Cardiac fibroblast (primary cell): ENCODE data around the gene HAND2.

Experiments
- DNase-seq, 2 donors: peaks; one replicate each; pipeline versions ENCODE4 v3.0.0 to v3.0.0-alpha.2; 2010; ENCODE audit warnings: low read depth in 2 of 2
- H3K4me3 ChIP-seq, 2 donors: replicated peaks in 1 of 2; 1 replicate in 1 of 2; 2 replicates in 1 of 2; pipeline ENCODE4 v1.5.1; 2011; ENCODE audit warnings: low read depth in 2 of 2, low read length in 2 of 2, mild to moderate bottlenecking in 2 of 2, moderate library complexity in 1 of 2
- TF ChIP-seq, protein P1 (sequence below): IDR thresholded peaks from one replicate; pipeline ENCODE4 v1.5.1; 2011; ENCODE audit warnings: low read depth, mild to moderate bottlenecking, low read length, inconsistent platforms

HAND2 gene

DNA sequence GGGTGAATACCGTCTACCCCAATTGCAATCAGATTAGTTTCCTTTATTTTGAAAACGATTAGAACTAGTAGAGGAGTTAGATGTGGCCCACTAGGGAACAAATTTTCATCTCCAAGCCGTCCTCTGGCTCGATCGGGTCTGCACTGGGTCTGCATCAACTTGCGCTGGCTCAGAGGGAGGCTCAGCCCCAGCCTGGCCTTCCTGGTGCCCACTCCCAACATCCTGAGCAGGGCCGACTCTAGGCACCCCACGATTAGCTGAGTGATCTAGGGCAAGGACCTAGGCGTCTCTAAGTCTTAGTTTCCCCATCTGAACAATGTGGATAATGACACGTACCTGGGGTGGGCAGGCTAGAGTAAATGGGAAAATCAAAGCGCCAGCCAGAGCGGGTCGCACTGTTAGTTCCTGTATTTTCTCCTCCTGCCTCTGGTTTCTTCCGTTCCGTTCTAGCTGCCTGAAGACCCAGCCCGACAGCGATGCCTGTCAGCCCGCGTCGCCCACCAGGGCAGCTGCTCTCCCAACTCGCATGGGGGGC is 7.7 kb upstream of the HAND2 start:
- TF ChIP-seq, protein P1, sequence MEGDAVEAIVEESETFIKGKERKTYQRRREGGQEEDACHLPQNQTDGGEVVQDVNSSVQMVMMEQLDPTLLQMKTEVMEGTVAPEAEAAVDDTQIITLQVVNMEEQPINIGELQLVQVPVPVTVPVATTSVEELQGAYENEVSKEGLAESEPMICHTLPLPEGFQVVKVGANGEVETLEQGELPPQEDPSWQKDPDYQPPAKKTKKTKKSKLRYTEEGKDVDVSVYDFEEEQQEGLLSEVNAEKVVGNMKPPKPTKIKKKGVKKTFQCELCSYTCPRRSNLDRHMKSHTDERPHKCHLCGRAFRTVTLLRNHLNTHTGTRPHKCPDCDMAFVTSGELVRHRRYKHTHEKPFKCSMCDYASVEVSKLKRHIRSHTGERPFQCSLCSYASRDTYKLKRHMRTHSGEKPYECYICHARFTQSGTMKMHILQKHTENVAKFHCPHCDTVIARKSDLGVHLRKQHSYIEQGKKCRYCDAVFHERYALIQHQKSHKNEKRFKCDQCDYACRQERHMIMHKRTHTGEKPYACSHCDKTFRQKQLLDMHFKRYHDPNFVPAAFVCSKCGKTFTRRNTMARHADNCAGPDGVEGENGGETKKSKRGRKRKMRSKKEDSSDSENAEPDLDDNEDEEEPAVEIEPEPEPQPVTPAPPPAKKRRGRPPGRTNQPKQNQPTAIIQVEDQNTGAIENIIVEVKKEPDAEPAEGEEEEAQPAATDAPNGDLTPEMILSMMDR: no peak
- H3K4me3 ChIP-seq: peak overlapping the region; percentile 42 to 51
- no peak for DNase-seq

DNA sequence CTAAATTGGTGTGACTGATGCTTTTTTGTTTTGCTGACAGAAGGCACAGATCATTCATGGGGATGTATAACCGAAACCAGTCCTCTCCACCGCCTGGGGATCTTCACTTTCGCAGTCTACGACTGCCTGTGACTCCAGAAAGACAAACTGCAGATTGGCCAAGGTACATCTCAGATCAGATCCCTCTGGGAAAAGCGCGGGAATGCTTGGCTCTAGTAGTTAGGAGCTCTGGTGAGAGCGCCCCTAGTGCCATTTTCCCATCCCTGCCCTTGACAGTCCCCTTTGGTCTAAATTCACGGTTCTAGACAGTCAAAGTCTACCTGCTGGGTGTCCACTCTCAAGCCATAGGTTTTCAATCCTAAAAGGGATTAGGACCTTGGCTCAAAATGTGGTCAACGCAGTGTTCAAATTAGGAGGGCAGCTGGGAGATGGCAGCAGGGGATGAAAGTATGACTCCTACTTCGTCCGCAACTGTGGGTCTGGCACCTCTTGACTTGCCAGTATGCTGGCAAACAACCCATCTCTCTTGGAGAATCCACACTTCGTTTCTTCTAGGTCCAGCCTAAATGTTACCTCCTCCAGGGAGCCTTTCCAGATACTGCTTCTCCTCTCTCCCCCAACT is 6.9 kb upstream of the HAND2 start:
- TF ChIP-seq, protein P1: no peak
- DNase-seq: no peak
- no peak overlapping the region for H3K4me3 ChIP-seq

DNA sequence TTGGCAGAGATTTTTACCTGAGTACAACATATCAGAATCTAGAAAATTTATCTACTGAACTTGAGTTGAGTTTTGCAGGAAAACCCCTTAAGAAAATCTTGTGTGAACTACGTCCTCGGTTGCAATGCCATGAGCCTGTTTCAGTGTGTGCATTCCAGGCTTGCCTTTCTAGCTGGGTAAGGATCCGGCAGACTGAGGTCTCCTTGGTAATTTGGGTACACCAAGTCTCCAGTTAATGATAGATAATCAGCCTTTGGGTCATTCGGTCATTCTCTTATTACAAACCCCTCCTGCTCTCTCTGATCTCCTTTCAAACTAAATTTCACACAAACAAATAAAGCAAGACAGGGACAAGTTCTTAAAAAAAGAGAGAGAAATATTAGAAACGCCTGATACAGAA is 5.9 kb upstream of the HAND2 start:
- TF ChIP-seq, protein P1: no peak
- H3K4me3 ChIP-seq: no peak overlapping the region
- no peak for DNase-seq

DNA sequence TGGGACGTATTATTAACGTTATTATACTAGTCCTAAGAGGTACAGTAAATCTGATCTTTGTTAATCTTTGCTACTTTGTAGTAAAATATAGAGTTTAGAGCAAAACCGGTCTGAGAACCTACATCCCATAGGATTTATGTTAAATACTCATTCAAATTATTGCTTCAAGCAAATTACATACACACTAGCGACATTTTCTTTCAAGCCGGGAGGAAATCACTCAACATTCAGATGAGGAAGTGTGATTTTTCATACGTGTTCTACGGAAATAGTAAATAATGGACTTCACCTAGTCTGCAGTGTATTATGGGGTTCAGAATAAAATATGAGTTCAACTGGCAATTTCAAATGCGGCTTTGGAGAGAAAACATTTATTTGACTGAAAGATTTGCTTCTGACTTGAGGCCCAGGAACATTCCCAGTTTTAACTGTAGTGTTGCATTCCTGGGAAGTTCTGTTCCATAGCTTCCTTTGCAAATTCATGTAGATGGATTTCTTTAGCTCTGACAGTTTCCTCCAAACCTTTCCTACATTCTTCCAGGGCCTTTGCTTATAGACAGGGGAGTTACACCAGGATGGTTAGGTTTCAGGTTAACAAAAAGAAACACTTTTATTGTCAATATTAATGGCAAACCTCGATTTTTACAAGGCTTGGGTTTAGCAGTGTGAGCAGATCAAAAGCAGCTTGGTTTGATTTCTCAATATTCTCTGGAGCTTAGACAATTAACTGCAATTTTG is 5.3 kb upstream of the HAND2 start:
- no peak for DNase-seq
- H3K4me3 ChIP-seq: no peak overlapping the region
- TF ChIP-seq, protein P1: no peak

DNA sequence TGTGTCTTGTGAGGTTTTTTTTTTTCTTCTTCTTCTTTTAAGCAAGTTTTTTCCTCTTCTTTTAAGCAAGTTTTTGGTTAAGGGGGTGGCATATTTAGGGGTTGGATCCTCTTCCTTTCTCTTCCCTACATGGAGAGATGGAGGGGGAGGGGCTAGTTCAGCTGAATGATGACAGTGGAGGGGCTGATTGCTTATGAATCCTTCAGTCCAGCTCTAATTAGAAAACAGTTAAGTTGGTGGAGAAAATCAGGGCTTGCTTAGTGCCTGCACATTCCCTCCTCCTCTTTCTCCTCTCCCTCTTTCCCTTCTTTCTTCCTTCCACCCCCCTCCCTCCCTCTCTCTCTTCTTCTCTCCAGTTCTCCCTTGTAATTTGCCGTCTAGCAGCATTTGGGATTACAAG is 4.4 kb upstream of the HAND2 start:
- TF ChIP-seq, protein P1: no peak

DNA sequence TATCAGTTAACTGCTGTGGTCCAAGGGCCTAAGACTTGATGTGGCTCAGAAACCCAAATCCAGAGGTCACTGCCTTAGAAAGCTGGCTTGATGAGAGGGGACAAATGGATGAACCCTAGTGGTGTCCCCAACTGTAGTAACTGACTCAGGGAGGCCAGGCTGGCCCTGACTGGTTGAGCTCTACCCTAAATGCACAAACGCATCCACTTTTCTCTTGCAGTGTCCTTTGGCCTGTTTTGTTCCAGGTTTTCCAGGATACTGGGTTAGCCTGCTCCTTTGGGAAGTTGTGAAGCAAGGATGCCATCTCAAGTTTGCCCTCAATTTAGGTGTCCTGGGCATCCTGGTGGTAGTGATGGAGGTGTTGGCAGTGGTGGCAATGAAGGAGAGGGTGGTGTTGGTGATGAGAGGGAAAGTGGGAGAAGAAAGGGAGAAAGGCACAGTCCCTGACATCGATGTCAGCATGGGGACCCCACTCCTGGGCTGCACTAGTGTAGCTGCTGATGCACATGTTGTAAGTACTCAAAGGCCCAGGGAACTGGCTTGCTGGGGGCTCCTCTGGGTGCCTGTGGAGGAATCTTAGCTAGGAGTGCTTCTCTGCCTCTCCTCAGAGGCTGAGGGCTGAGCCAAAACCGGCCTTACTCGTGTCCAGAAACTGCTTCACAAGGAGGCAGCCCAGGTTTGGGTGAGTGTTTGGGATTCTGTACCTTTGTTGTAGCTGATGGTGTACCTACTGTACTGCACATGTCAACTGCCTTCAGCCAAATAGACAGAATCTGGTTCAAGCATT is 2.9 kb upstream of the HAND2 start:
- DNase-seq: no peak
- TF ChIP-seq, protein P1: no peak
- no peak overlapping the region for H3K4me3 ChIP-seq

More for the DNA sequence above, 4.4 kb upstream of the HAND2 start:
- DNase-seq: no peak
- H3K4me3 ChIP-seq: no peak overlapping the region
